Neural cell (in vitro differentiated cells): ENCODE results near the gene CKLF. TPM values are rescaled to one million over a fixed set of nuclear protein-coding genes. Genes with fewer than 3 reads are reported as not detected.

ENCODE experiments used
- H2AFZ ChIP-seq: fragments of 200-600, 300-800 bp; sonication (generic), shearing (Covaris generic); 2 replicates; pipeline ENCODE4 v1.6.0; 2014; ENCODE audit warnings: low read depth, mild to moderate bottlenecking, antibody characterized with exemption, low read length, moderate library complexity
- H3F3A ChIP-seq: fragments of 200-600 bp; shearing (Covaris generic); 2 replicates; pipeline ENCODE4 v1.6.1; 2016; ENCODE audit warnings: mild to moderate bottlenecking, moderate library complexity, mixed read lengths, antibody characterized with exemption, low read length; ENCODE audit not compliant: insufficient read depth, poor library complexity, severe bottlenecking
- H3K27ac ChIP-seq: fragments of 200-600, 300-800 bp; sonication (generic), shearing (Covaris generic); 2 replicates; pipeline ENCODE4 v1.5.1; 2014; ENCODE audit warnings: mild to moderate bottlenecking, low read length, moderate library complexity
- H3K27me3 ChIP-seq: fragments of 300-800, 200-600 bp; sonication (generic), shearing (Covaris generic); 2 replicates; pipeline ENCODE4 v1.6.0; 2014; ENCODE audit warnings: mild to moderate bottlenecking, low read depth, low read length, moderate library complexity; ENCODE audit not compliant: insufficient read depth
- H3K36me3 ChIP-seq: fragments of 300-800, 200-600 bp; sonication (generic), shearing (Covaris generic); 2 replicates; pipeline ENCODE4 v1.5.1; 2014; ENCODE audit warnings: mild to moderate bottlenecking, antibody characterized with exemption, low read length, moderate library complexity; ENCODE audit not compliant: insufficient read depth
- H3K4me2 ChIP-seq: fragments of 300-800, 200-600 bp; sonication (generic), shearing (Covaris generic); 2 replicates; pipeline ENCODE4 v1.6.0; 2014; ENCODE audit warnings: mild to moderate bottlenecking, low read length
- H3K4me3 ChIP-seq: fragments of 300-800, 200-600 bp; sonication (generic), shearing (Covaris generic); 2 replicates; pipeline ENCODE4 v1.5.1; 2014; ENCODE audit warnings: mild to moderate bottlenecking, low read length, moderate library complexity
- H3K79me2 ChIP-seq: fragments of 200-600 bp; shearing (Covaris generic); replicated peaks from 2 replicates; pipeline ENCODE4 v1.6.0; 2014; ENCODE audit warnings: mild to moderate bottlenecking, low read length, moderate library complexity; ENCODE audit not compliant: insufficient read depth
- H3K9ac ChIP-seq: fragments of 300-800, 200-600 bp; sonication (generic), shearing (Covaris generic); 2 replicates; pipeline ENCODE4 v1.6.1; 2016; ENCODE audit warnings: mild to moderate bottlenecking, low read length, mixed read lengths
- H3K9me2 ChIP-seq: fragments of 200-600 bp; shearing (Covaris generic); 2 replicates; pipeline ENCODE4 v1.6.1; 2016; ENCODE audit warnings: mild to moderate bottlenecking, low read length, mixed read lengths; ENCODE audit not compliant: insufficient read depth
- H3K9me3 ChIP-seq: fragments of 200-600, 300-800 bp; sonication (generic), shearing (Covaris generic); 2 replicates; pipeline ENCODE4 v1.6.1; 2016; ENCODE audit warnings: mild to moderate bottlenecking, mixed run types, low read length, moderate library complexity, mixed read lengths
- H4K20me1 ChIP-seq: fragments of 200-600 bp; shearing (Covaris generic); 2 replicates; pipeline ENCODE4 v1.6.1; 2016; ENCODE audit warnings: mild to moderate bottlenecking, mixed run types; ENCODE audit not compliant: insufficient read depth
- CTCF ChIP-seq: fragments of 450-650 bp; IDR thresholded peaks from 2 replicates; pipeline ENCODE4 v1.5.1; 2014; ENCODE audit warnings: antibody characterized with exemption, mild to moderate bottlenecking, moderate library complexity; ENCODE audit not compliant: poor library complexity, severe bottlenecking
- EP300 ChIP-seq: fragments of 450-650 bp; conservative IDR thresholded peaks from 2 replicates; pipeline ENCODE4 v1.6.1; 2014; ENCODE audit warnings: antibody characterized with exemption, mild to moderate bottlenecking, moderate library complexity; ENCODE audit not compliant: poor library complexity, severe bottlenecking
- EZH2 ChIP-seq: fragments of 200-600, 300-800 bp; shearing (Covaris generic), sonication (generic); IDR thresholded peaks from 2 replicates; pipeline ENCODE4 v1.6.1; 2014; ENCODE audit warnings: antibody characterized with exemption, low read length, borderline replicate concordance, mild to moderate bottlenecking; ENCODE audit not compliant: insufficient read depth, poor library complexity, severe bottlenecking
- MXI1 ChIP-seq: fragments of 450-650 bp; conservative IDR thresholded peaks from 2 replicates; pipeline ENCODE4 v1.6.1; 2014; ENCODE audit warnings: antibody characterized with exemption, mild to moderate bottlenecking; ENCODE audit not compliant: poor library complexity, severe bottlenecking
- POLR2AphosphoS5 ChIP-seq: IDR thresholded peaks from 2 replicates; pipeline ENCODE4 v1.6.1; 2012
- RAD21 ChIP-seq: fragments of 450-650 bp; conservative IDR thresholded peaks from 2 replicates; pipeline ENCODE4 v1.6.1; 2014; ENCODE audit warnings: antibody characterized with exemption, mild to moderate bottlenecking, moderate library complexity
- REST ChIP-seq: IDR thresholded peaks from 2 replicates; pipeline ENCODE4 v1.6.1; 2012; ENCODE audit warnings: borderline replicate concordance
- SMC3 ChIP-seq: fragments of 450-650 bp; conservative IDR thresholded peaks from 2 replicates; pipeline ENCODE4 v1.6.1; 2014; ENCODE audit warnings: antibody characterized with exemption, mild to moderate bottlenecking, moderate library complexity; ENCODE audit not compliant: poor library complexity
- TAF1 ChIP-seq: IDR thresholded peaks from 2 replicates; pipeline ENCODE4 v1.6.1; 2012; ENCODE audit warnings: low read depth
- polyA plus RNA-seq: library from polyadenylated mRNA; depleted of rRNA; stranded (reverse); fragments of >200 nt; gene quantifications from 2 replicates; pipeline ENCODE4 v1.2.3, GENCODE V29; 2014

Gene CKLF
- polyA plus RNA-seq, 1 donor from 2014 or later: 40.8 TPM

DNA sequence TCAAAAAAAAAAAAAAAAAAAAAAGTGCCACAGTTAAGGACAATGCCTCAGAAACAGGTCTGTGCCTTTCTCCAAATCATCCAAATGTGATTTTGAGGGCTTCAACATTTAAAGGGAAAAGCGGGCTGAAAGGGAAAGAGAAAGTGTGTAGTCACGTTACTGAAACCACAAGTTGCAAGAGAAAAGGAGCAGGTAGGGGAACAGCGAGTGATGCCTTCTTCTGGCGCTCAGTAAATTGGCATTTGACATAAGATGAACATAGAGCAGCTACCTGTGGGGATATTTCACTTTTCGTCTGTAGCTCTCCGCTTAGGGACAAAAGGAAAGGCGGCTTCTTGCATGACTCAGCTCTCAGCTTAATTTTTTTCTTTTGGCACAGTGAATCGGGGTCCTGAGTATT is 37.9 kb downstream of the CKLF start:
- Histone ChIP-seq H3K9me2 (no peaks in the 10 kb centered on the region), H2AFZ (no peak overlapping the region), H3K9me3 (no peaks in the 10 kb centered on the region), H4K20me1 (no peaks in the 10 kb centered on the region), H3K9ac (no peak overlapping the region), H3K4me3 (no peak overlapping the region), H3K79me2 (no peaks in the 10 kb centered on the region), H3K27ac (no peak overlapping the region), H3K27me3 (no peaks in the 10 kb centered on the region), H3K4me2 (no peak overlapping the region), H3K36me3 (no peaks in the 10 kb centered on the region), H3F3A (no peaks in the 10 kb centered on the region)
- TF ChIP-seq EZH2 (no peak), RAD21 (no peak), TAF1 (no peak), POLR2AphosphoS5 (no peak), MXI1 (no peak), SMC3 (no peak), REST (no peak), CTCF (no peak), EP300 (no peak)

- Histone ChIP-seq H3K27ac (no peak overlapping the region), H2AFZ (no peak overlapping the region), H4K20me1 (no peaks in the 10 kb centered on the region), H3K79me2 (no peaks in the 10 kb centered on the region), H3K9me2 (no peaks in the 10 kb centered on the region), H3K4me3 (no peak overlapping the region), H3K36me3 (no peaks in the 10 kb centered on the region), H3F3A (no peaks in the 10 kb centered on the region), H3K9ac (no peak overlapping the region), H3K4me2 (no peak overlapping the region), H3K27me3 (no peaks in the 10 kb centered on the region), H3K9me3 (no peaks in the 10 kb centered on the region)
- TF ChIP-seq POLR2AphosphoS5 (no peak), EZH2 (no peak), MXI1 (no peak), SMC3 (no peak), EP300 (no peak), TAF1 (no peak), CTCF (no peak), REST (no peak), RAD21 (no peak)
Measured at GRCh38 chr16:66591018-66591417, 38.6 kb downstream of the CKLF start.
